Body of pancreas (tissue), 4 donors: ENCODE data around the gene CFAP77.

Source experiments
- POLR2A ChIP-seq, 3 donors: fragments of 450-650 bp; IDR thresholded peaks; one replicate each; pipeline ENCODE4 v1.6.1; 2016; ENCODE audit warnings: antibody characterized with exemption in 3 of 3, mild to moderate bottlenecking in 2 of 3
- TF ChIP-seq, protein P1 (sequence below), 7 experiments: fragments of 450-650 bp in 4 of 7; fragments of 200-600 bp in 3 of 7; sonication (generic) in 3 of 7; IDR thresholded peaks; one replicate each; pipeline ENCODE4 v1.5.1; 2016 to 2019; ENCODE audit warnings: antibody characterized with exemption in 7 of 7

DNA sequence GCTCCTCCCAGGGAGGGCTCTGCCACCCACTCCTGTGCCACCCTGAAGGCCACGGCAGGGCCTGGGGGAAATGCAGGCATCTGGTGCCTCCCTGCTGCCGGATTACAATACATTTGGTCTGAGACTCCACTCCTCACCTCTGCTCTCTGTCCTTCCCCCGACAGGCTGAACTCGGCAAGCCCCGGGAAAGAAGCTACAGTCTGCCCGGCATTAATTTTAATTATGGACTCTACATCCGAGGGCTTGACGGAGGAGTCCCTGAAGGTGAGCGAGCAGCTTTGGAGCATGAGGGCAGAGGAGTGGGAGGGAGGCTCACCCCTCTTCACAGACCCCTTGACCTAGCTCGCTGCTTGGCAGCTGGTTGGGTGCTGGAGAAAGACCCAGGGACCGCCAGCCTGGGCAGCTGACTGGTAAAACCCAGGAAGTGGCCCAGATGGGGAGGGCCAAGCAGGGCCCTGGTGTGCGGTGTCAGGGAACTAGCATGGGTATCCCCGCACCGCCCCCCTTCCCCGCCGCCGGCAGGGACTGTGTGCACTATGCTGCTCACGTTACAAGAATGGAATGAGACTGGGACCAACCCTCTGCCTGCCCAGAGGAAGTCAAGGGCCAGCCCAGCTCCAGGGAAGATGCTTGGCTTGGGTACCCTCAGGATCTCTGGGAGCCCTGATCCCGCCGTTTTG, 88.7 kb downstream of the CFAP77 start:
- TF ChIP-seq, protein P1, sequence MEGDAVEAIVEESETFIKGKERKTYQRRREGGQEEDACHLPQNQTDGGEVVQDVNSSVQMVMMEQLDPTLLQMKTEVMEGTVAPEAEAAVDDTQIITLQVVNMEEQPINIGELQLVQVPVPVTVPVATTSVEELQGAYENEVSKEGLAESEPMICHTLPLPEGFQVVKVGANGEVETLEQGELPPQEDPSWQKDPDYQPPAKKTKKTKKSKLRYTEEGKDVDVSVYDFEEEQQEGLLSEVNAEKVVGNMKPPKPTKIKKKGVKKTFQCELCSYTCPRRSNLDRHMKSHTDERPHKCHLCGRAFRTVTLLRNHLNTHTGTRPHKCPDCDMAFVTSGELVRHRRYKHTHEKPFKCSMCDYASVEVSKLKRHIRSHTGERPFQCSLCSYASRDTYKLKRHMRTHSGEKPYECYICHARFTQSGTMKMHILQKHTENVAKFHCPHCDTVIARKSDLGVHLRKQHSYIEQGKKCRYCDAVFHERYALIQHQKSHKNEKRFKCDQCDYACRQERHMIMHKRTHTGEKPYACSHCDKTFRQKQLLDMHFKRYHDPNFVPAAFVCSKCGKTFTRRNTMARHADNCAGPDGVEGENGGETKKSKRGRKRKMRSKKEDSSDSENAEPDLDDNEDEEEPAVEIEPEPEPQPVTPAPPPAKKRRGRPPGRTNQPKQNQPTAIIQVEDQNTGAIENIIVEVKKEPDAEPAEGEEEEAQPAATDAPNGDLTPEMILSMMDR (IDR thresholded peaks at IDR 0.05), result no peak
- TF ChIP-seq POLR2A (IDR thresholded peaks at IDR 0.05), result no peak
